Ishikawa (cell line): Measurements from ENCODE around the gene HMG20A.

ENCODE experiments used
- CEBPB ChIP-seq: IDR thresholded peaks from 2 replicates; pipeline ENCODE4 v1.6.1; 2012
- EGR1 ChIP-seq: IDR thresholded peaks from 2 replicates; pipeline ENCODE4 v1.6.1; 2012
- EP300 ChIP-seq: IDR thresholded peaks from 2 replicates; pipeline ENCODE4 v1.6.1; 2012; ENCODE audit warnings: borderline replicate concordance
- FOXM1 ChIP-seq: IDR thresholded peaks from 2 replicates; pipeline ENCODE4 v1.6.1; 2012; ENCODE audit warnings: low read depth, borderline replicate concordance
- MAX ChIP-seq: IDR thresholded peaks from 2 replicates; pipeline ENCODE4 v1.6.1; 2012
- NFIC ChIP-seq: IDR thresholded peaks from 2 replicates; pipeline ENCODE4 v1.6.1; 2012
- RAD21 ChIP-seq: IDR thresholded peaks from 2 replicates; pipeline ENCODE4 v1.6.1; 2012; ENCODE audit warnings: low read depth
- REST ChIP-seq: IDR thresholded peaks from 2 replicates; pipeline ENCODE4 v1.6.1; 2012; ENCODE audit warnings: low read depth, mild to moderate bottlenecking
- TAF1 ChIP-seq: IDR thresholded peaks from 2 replicates; pipeline ENCODE4 v1.6.1; 2012; ENCODE audit warnings: low read depth, mild to moderate bottlenecking
- TCF12 ChIP-seq: IDR thresholded peaks from 2 replicates; pipeline ENCODE4 v1.6.1; 2012; ENCODE audit warnings: low read depth
- TEAD4 ChIP-seq: IDR thresholded peaks from 2 replicates; pipeline ENCODE4 v1.6.1; 2012
- USF1 ChIP-seq: IDR thresholded peaks from 2 replicates; pipeline ENCODE4 v1.6.1; 2012
- YY1 ChIP-seq: IDR thresholded peaks from 2 replicates; pipeline ENCODE4 v1.6.1; 2012; ENCODE audit warnings: low read depth
- ZBTB7A ChIP-seq: IDR thresholded peaks from 2 replicates; pipeline ENCODE4 v1.6.1; 2012; ENCODE audit warnings: low read depth

Gene HMG20A

GRCh38 chr15:77395013-77395774 lies 25.5 kb upstream of the HMG20A start:
- TF ChIP-seq FOXM1 = no peak
- no peak for TF ChIP-seq ZBTB7A
- no peak for TF ChIP-seq CEBPB
- TF ChIP-seq USF1 = no peak
- TF ChIP-seq YY1 = no peak
- TF ChIP-seq TCF12 = no peak

GRCh38 chr15:77396692-77397091 lies 24.0 kb upstream of the HMG20A start:
- no peak for TF ChIP-seq MAX
- peak; percentile 73 for TF ChIP-seq REST

- no peak for TF ChIP-seq EP300
- TF ChIP-seq MAX = no peak
- no peak for TF ChIP-seq YY1
- TF ChIP-seq TAF1 = no peak
- TF ChIP-seq NFIC = no peak
- no peak for TF ChIP-seq ZBTB7A
- no peak for TF ChIP-seq TCF12
- no peak for TF ChIP-seq RAD21
- no peak for TF ChIP-seq USF1
- no peak for TF ChIP-seq REST
- TF ChIP-seq TEAD4 = no peak
- no peak for TF ChIP-seq FOXM1
These were observed 21.8 kb upstream of the HMG20A start for GRCh38 chr15:77398927-77399326.

- no peak for TF ChIP-seq TEAD4
- TF ChIP-seq RAD21 = no peak
- no peak for TF ChIP-seq TCF12
- no peak for TF ChIP-seq REST
- TF ChIP-seq MAX = no peak
- no peak for TF ChIP-seq CEBPB
- no peak for TF ChIP-seq EP300
These were observed 20.4 kb upstream of the HMG20A start for GRCh38 chr15:77400258-77400657.

- TF ChIP-seq YY1 (no peak), EGR1 (no peak), TCF12 (no peak), USF1 (no peak)
These were observed 17.8 kb upstream of the HMG20A start for GRCh38 chr15:77402740-77403379.
